Urothelium cell line (cell line): ENCODE measurements around the gene RBM47.

ENCODE experiments used
- DNase-seq: peaks from one replicate; pipeline ENCODE4 v3.0.0; 2011; ENCODE audit warnings: low spot score, mixed read lengths
- FAIRE-seq: peaks from 2 replicates; lab custom pipeline; 2011; peaks lifted over from hg19 to GRCh38; lab: Jason Lieb, UNC

RBM47 gene

GRCh38 chr4:40626183-40626990 lies 3.3 kb downstream of the RBM47 start:
- DNase-seq (no peak), FAIRE-seq (no peak)

DNA sequence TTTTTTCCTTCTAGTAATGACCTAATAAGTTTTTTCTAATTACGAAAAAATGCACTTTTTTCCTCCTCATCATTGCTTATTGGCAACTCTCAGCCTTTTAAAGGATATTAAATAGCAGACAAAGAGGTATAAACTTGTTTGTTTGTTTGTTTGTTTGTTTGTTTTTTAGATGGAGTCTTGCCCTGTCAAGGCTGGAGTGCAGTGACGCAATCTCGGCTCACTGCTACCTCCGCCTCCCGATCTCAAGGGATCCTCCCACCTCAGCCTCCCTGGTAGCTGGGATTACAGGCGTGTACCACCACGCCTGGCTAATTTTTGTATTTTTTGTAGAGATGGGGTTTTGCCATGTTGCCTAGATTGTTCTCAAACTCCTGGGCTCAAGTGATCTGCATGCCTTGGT lies 6.0 kb downstream of the RBM47 start:
- DNase-seq (no peak), FAIRE-seq (no peak)

DNA sequence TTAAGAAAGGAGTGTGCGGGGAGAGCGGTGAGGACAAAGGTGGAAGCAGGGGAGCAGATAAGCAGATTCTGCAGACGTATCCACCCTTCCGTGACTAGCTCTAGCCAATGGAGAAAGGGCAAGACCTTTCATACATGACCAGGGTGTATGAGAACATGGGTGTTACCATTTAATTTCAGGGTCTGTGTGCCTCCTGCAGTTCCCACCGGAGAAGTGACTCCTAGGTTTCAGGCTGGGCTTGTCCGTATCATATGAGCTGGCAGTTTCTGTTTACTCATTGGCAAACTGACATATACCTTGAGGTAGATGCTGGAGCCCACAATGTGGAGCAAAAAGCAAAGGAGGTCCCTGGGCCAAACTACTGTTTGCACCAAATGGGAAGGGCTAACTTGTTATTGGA lies 6.8 kb downstream of the RBM47 start:
- FAIRE-seq, result peak; percentile 17
- DNase-seq, result no peak

DNA sequence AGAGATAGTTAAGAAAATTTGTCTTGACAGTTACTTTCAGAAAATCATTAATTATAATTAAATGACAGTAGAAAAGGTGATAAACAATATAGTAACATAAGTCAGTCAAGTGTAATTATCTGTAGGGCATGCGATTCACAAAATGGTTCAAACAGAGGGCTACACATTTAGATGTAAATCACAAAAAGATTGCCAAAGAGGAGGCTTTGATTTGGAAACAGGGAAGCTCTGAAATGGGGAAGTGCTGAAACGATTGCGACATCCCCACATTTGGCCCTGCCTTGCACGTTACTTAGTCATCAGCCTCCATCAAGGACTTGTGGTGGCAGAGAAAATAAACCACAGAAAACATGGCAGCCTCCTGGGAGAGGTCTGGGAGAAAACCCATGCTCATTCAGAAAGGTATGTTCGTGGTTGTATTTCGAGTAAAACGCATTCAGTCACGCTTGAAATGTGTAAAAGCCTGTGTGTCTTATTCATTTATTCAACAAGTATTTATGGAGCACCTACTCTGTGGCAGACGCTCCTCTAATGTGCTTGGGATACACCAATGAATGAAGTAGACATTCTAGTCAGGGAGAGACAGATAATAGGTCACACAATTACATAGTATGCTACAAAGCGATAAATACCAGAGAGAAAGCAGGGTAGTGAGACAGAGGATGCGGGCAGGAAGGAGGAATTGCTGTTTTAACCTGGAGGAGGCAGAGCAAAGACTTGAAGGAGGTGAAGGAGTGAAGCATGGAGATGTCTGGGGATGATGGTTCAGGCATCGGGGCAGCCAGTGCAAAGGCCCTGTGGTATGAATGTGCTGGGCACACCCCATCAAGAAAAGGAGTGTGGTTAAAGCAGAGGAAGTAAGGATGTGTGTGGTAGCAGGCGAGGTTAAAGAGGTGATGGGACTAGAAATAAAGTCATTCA lies 7.8 kb downstream of the RBM47 start:
- DNase-seq (peak; percentile 88), FAIRE-seq (peak; percentile 37)

GRCh38 chr4:40621229-40621591 lies 8.5 kb downstream of the RBM47 start:
- DNase-seq (no peak), FAIRE-seq (no peak)

- DNase-seq (no peak), FAIRE-seq (no peak)
Observed at GRCh38 chr4:40619600-40619999, 10.1 kb downstream of the RBM47 start.

GRCh38 chr4:40617872-40618271 lies 11.8 kb downstream of the RBM47 start:
- DNase-seq (no peak), FAIRE-seq (no peak)

DNA sequence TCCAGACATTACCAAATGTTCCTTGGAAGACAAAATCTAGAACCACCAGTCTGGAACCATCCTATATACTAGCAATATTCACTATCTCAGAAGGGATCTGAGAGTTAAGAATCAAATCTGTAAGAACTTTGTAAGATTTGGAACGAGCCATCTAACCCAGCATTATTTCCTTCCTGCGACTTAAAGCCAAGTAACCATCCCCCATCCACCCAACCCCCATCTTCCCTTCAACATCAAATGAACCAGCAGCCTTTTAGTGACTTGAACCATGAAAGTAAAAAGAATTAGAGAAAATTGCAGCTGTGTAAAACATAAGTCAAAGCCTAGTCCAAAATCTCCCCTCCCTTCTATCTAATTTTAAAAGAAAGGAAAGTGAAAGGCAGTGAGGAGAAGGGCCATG lies 15.6 kb downstream of the RBM47 start:
- no peak for FAIRE-seq

DNA sequence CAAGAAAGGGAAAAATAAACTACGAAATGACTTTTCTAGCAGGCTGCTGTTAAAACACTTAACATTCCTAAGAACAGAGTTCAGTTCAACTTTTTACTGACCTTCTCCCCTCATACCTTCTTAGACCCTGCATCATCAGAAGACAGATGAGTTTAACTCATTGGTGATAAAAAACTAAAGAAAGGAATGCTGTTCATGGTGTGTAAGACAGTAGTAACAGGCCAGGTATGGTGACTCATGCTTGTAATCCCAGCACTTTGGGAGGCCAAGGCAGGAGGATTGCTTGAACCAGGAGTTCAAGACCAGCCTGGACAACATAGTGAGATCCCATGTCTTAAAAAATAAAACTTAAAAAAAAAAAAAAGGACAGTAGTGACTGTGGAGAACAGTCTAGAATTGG lies 16.2 kb downstream of the RBM47 start:
- DNase-seq (no peak), FAIRE-seq (no peak)

More for the DNA sequence above, 15.6 kb downstream of the RBM47 start:
- DNase-seq, result no peak

DNA sequence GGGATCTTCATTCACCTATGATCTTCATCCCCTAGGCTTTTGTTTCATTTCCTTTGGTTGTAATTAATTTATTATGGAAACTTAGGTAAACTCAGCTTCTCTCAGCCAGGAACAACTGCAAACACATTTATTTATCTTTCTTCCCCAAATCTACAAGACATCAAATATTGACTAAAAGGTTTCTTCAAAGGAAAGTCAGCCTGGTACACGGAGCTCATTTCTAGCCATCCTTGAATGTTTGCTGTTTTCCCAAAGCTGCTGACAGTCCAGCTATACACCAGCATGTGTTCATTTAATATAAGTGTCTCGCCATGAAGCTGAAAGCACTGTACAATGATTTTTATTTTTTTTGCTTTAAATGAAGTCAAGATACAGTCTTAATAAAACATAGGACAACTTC lies 16.8 kb downstream of the RBM47 start:
- FAIRE-seq, result no peak
- DNase-seq, result no peak

DNA sequence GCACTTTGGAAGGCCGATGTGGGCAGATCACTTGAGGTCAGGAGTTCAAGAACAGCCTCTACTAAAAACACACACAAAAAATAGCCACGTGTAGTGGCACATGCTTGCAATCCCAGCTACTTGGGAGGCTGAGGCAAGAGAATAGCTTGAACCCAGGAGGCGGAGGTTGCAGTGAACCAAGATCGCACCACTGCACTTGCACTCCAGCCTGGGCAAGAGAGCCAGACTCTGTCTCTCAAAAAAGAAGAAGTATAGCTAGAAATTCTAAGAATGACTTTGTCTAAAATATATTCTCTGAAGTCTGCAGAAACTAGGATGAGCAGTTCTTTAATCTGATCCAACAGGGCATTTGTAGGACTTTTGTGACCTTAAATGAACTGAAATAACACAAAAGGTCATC lies 17.4 kb downstream of the RBM47 start:
- FAIRE-seq (no peak), DNase-seq (no peak)

GRCh38 chr4:40608628-40609027 lies 21.0 kb downstream of the RBM47 start:
- FAIRE-seq (no peak), DNase-seq (no peak)

- FAIRE-seq, result no peak
- DNase-seq, result no peak
Observed at GRCh38 chr4:40607221-40607620, 22.4 kb downstream of the RBM47 start.

GRCh38 chr4:40606239-40606767 lies 23.4 kb downstream of the RBM47 start:
- no peak for DNase-seq
- FAIRE-seq, result no peak

- DNase-seq (no peak), FAIRE-seq (no peak)
Observed at GRCh38 chr4:40603281-40603680, 26.4 kb downstream of the RBM47 start.

- no peak for FAIRE-seq
Observed at GRCh38 chr4:40601641-40602040, 28.0 kb downstream of the RBM47 start.

GRCh38 chr4:40600850-40601249 lies 28.8 kb downstream of the RBM47 start:
- no peak for FAIRE-seq

More at GRCh38 chr4:40601641-40602040, 28.0 kb downstream of the RBM47 start:
- DNase-seq, result no peak

GRCh38 chr4:40599431-40599830 lies 30.2 kb downstream of the RBM47 start:
- no peak for DNase-seq
- no peak for FAIRE-seq

More at GRCh38 chr4:40600850-40601249, 28.8 kb downstream of the RBM47 start:
- DNase-seq, result no peak

- FAIRE-seq (no peak), DNase-seq (no peak)
Observed at GRCh38 chr4:40596522-40596921, 33.1 kb downstream of the RBM47 start.

DNA sequence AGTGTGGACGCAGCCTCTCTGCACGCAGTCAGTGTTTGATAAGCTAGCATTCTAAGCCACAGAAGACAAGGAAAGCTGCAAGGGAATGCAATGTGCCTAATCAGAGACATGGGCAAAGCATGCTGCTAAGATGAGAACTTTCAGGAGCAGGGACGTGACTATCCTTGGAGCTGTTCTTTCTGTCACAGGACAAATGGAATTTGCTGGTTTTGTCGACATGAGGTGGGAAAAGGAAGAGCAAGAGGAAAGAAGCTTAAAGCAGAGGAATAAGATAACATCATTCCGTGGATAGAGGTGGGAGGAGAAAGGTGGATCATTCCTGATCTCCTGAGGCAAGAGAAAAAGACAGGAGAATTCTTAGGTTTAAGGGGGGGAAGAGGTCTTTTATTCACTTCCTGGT lies 33.7 kb downstream of the RBM47 start:
- FAIRE-seq (no peak), DNase-seq (no peak)
